Activated CD8-positive, alpha-beta T cell treated with anti-CD3 and anti-CD28 coated beads, Interleukin-2, amount 10 ng/mL, durations not matched to agents 7 days and 5 days (primary cell): ENCODE data around the gene ZDHHC3. TPM values are rescaled to one million over a fixed set of nuclear protein-coding genes. Genes with fewer than 3 reads are reported as not detected.

Experiments
- ATAC-seq: fragments of 150-1000 bp; cut with Tn5 transposase; one replicate; pipeline ENCODE4 v1.10.0; 2021; ENCODE audit warnings: moderate library complexity
- CTCF ChIA-PET: fragments of 350-600 bp; sonication (Branson Sonifier 250); formaldehyde crosslinking; loops from one replicate; lab custom pipeline; 2021; ENCODE audit warnings: antibody characterized with exemption; lab: Charles Lee
- POLR2A ChIA-PET: fragments of 350-600 bp; sonication (Branson Sonifier 250); formaldehyde crosslinking; loops from one replicate; lab custom pipeline; 2021; ENCODE audit warnings: antibody characterized with exemption; lab: Charles Lee
- DNase-seq: peaks from one replicate; pipeline ENCODE4 v3.0.0-alpha.2; 2020
- H3K27ac Mint-ChIP-seq: one replicate; pipeline ENCODE4 v1.8.0; 2021; ENCODE audit warnings: mild to moderate bottlenecking, mixed read lengths
- H3K27me3 Mint-ChIP-seq: one replicate; pipeline ENCODE4 v1.8.0; 2021; ENCODE audit warnings: low read depth, mixed read lengths
- H3K36me3 Mint-ChIP-seq: one replicate; pipeline ENCODE4 v1.8.0; 2021; ENCODE audit warnings: low read depth, mixed read lengths
- H3K4me1 Mint-ChIP-seq: one replicate; pipeline ENCODE4 v1.8.0; 2021; ENCODE audit warnings: low read depth, mixed read lengths
- H3K4me3 Mint-ChIP-seq: one replicate; pipeline ENCODE4 v1.8.0; 2021; ENCODE audit warnings: mild to moderate bottlenecking, mixed read lengths
- H3K9me3 Mint-ChIP-seq: one replicate; pipeline ENCODE4 v1.8.0; 2022; ENCODE audit warnings: mixed read lengths; ENCODE audit not compliant: insufficient read depth
- total RNA-seq, 2 experiments: library from RNA; stranded (reverse); gene quantifications; one replicate each; pipeline ENCODE4 v1.2.3, GENCODE V29; 2021

ZDHHC3 gene
- total RNA-seq, 2 experiments from 2014 or later: 62.3 to 71.3 TPM

DNA sequence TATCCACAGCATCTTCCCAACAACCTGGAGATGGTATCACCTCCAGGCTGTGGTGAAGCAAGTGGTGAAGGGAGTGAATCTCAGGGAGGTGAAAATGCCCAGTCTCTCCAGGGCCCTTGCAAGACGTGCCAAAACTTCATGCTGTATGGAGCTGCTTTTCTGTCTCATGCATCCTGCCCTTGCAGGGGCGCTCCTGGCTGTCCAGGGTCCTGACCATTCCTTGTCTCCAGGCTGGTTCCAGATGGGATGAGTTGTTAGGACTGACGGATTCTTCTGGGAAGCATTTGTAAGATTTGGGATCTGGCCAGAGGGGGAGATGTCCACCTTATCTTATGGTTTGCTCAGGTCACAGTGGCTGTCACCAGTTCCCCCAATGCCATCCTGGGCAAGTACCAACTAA, 85.7 kb downstream of the ZDHHC3 start:
- ChIA-PET CTCF (interaction anchor here (1.3 kb wide), 1 partner anchor 24 kb away, joined by 5 read pairs; no protein-coding TSS in a partner anchor), POLR2A (no interaction called here)
- Mint-ChIP-seq H3K4me3 (no peak overlapping the region), H3K27me3 (no peaks in the 10 kb centered on the region), H3K4me1 (no peaks in the 10 kb centered on the region), H3K27ac (no peak overlapping the region), H3K36me3 (no peaks in the 10 kb centered on the region), H3K9me3 (no peaks in the 10 kb centered on the region)
- ATAC-seq (no peak), DNase-seq (no peak)

DNA sequence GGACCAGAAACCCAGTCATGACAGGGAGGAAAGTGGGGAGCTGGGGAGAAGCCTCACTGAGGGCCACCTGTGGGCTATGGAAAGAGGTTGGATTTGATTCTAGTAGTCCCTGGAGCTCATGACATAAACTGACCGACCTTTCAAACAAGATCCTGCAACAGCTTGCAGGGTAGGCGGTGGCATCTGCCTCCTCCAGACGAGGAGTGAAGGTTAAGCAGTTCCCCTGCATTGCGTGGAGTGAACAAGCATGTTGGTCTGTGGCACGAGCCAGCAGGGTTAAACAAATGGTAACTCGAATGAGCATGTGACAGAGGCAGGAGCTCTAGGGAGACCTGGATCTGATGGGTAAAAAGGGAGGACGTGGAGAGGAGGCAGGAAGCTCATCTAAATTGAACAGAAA, 88.9 kb downstream of the ZDHHC3 start:
- Mint-ChIP-seq H3K36me3 (no peaks in the 10 kb centered on the region), H3K4me1 (no peaks in the 10 kb centered on the region), H3K27ac (no peak overlapping the region), H3K27me3 (peaks cover 4% of the 10 kb centered on the region), H3K4me3 (no peak overlapping the region), H3K9me3 (no peaks in the 10 kb centered on the region)
- DNase-seq (no peak), ATAC-seq (no peak)
- CTCF ChIA-PET: no interaction called here
- POLR2A ChIA-PET: no interaction called here

DNA sequence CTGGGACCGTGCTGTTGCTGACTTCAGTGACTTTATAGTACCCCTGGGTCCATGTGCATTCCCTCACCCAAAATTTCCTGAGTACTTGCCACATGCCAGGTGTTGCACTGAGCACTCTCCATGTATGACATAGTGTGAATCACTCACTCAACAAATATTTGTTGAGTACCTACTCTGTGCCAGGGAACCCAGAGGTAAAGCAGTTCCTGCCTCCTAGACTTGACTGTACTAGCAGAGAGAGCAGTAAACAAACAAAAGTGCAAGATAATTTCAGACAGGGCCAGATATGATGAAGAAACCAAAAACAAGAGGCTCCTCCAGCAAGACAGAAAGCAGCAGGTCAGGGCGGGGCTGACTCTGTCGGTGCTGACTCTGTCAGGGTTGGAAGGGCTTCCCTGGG, 89.4 kb downstream of the ZDHHC3 start:
- Mint-ChIP-seq H3K27me3 (peaks cover 4% of the 10 kb centered on the region), H3K4me1 (no peaks in the 10 kb centered on the region), H3K9me3 (no peaks in the 10 kb centered on the region), H3K4me3 (no peak overlapping the region), H3K36me3 (no peaks in the 10 kb centered on the region), H3K27ac (no peak overlapping the region)
- ATAC-seq (no peak), DNase-seq (no peak)
- POLR2A ChIA-PET: no interaction called here
- CTCF ChIA-PET: no interaction called here

DNA sequence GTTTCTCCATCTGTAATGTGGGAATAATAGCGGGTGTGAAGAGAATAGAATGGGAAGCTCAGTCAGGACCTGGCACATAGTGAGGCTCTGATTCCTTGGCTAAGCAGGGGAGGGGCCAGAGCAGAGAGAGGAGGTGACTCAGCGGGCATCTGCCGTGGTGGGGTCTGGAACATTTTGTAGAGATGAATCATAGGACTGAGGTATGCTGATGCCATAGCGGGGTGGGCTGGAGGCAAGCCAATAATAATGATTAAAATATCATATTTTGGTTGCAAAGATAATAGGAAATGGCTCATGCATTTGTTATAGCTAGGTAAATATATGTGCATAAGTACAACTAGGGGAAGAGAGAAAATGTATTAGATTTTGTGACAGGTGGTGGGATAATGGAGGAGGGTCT, 90.4 kb downstream of the ZDHHC3 start:
- Mint-ChIP-seq H3K27ac (no peak overlapping the region), H3K27me3 (peaks cover 6% of the 10 kb centered on the region), H3K4me3 (no peak overlapping the region), H3K4me1 (no peaks in the 10 kb centered on the region), H3K9me3 (no peaks in the 10 kb centered on the region), H3K36me3 (no peaks in the 10 kb centered on the region)
- DNase-seq (no peak), ATAC-seq (no peak)
- POLR2A ChIA-PET: no interaction called here
- CTCF ChIA-PET: interaction anchor here (1.1 kb wide), 1 partner anchor 29 kb away, joined by 5 read pairs; no protein-coding TSS in a partner anchor

DNA sequence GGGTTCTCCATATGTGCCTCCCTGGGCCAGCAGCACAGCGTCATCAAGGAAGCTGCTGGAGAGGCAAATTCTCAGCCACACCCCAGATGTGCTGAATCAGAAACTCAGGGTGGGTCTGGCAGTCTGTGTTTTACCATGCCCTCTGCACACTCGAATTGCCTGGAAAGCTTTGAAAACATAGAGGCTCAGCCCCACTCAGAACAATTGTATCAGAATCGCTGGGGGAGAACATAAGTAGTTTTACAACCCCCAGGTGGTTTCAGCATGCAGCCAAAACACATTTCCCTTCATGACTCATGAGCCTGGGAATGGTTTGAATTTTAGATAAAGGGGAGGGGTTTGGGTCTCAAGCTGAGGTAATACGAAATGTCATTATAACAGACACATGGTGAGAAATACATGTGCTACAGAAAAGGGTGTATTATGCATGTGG, 92.0 kb downstream of the ZDHHC3 start:
- no peak for DNase-seq
- Mint-ChIP-seq H3K4me3 (no peak overlapping the region), H3K27me3 (peaks cover 9% of the 10 kb centered on the region), H3K36me3 (no peaks in the 10 kb centered on the region), H3K9me3 (no peaks in the 10 kb centered on the region), H3K4me1 (no peaks in the 10 kb centered on the region), H3K27ac (no peak overlapping the region)
- no peak for ATAC-seq
- ChIA-PET POLR2A (no interaction called here), CTCF (no interaction called here)

DNA sequence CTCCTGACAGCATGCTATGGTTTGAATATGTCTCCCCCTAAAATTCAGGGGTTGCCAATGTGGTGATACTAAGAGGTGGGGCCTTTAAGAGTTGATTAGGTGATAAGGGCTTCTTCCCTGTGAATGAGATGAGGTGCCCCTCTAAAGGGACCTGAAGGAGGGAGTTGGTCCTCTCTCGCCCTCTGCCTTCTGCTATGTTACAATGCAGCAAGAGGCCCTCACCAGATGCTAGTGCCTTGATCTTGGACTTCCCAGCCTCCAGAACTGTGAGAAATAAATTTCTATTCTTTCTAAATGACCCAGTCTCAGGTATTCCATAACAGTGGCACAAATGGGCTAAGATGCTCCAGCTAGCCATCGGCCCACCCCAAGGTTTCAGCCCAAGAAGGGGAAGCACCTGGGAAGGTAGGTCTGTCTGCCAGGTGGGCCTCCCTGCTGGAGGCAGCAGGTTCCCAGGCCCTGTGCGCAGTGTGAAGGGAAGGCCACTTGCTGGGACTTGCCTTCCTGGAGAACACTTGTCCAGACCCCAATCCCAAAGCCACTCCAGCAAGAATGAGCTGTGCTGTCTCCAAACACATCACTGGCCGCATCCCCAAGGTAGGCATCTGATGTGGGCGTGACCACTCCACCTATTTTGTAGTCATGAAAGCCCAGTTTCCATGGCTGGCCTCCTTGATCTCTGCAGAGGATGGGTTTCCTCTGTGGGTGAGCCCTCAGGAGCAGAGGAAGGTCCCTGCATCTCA, 92.6 kb downstream of the ZDHHC3 start:
- H3K27ac Mint-ChIP-seq: no peak overlapping the region
- POLR2A ChIA-PET: no interaction called here
- CTCF ChIA-PET: interaction anchor here (1.7 kb wide), 1 partner anchor 11 kb away, joined by 6 read pairs; no protein-coding TSS in a partner anchor

DNA sequence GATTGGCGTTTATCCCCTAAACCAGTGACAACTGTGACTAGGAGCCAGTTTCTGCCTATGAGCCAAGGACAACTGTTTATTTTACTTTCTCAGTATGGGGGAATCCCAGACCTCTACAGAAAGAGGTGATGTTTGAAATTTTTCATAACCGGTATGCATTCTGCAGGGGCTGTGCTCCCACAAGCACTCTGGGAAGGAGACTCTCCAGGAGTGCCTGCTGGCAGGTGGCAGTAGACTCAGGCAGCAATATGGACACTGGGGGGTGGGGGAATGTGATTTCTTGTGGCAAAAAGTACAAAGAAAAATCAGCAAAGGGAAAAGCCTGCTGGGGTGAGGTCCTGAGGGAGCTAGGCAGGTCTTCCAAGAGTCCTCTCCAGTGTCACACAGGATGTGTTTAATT, 95.7 kb downstream of the ZDHHC3 start:
- peaks cover 12% of the 10 kb centered on the region for H3K27me3 Mint-ChIP-seq
- ChIA-PET CTCF (interaction anchor here (1.9 kb wide), 1 partner anchor 34 kb away, joined by 5 read pairs; no protein-coding TSS in a partner anchor), POLR2A (no interaction called here)
- H3K36me3 Mint-ChIP-seq: no peaks in the 10 kb centered on the region
- H3K27ac Mint-ChIP-seq: no peak overlapping the region
- no peaks in the 10 kb centered on the region for H3K4me1 Mint-ChIP-seq
- H3K4me3 Mint-ChIP-seq: no peak overlapping the region
- DNase-seq: no peak
- H3K9me3 Mint-ChIP-seq: no peaks in the 10 kb centered on the region
- no peak for ATAC-seq

More for the DNA sequence above, 92.6 kb downstream of the ZDHHC3 start:
- no peaks in the 10 kb centered on the region for H3K36me3 Mint-ChIP-seq
- no peak for ATAC-seq
- H3K9me3 Mint-ChIP-seq: no peaks in the 10 kb centered on the region
- DNase-seq: no peak
- H3K4me3 Mint-ChIP-seq: no peak overlapping the region
- no peaks in the 10 kb centered on the region for H3K4me1 Mint-ChIP-seq
- H3K27me3 Mint-ChIP-seq: peaks cover 9% of the 10 kb centered on the region

DNA sequence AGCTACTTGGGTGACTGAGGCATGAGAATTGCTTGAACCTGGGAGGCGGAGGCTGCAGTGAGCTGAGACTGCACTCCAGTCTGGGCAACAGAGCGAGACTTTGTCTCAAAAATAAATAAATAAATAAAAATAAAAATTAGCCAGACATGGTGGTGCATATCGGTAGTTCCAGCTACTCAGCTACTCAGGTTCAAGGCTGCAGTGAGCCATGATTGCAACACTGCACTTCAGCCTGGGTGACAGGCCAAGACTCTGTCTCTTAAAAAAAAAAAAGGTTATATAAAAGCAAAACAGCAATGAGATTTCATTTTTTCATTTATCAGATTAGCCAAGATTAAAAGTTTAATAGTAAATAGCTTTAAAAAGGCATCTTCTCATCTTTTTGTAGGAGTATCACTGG, 98.6 kb downstream of the ZDHHC3 start:
- ATAC-seq: no peak
- Mint-ChIP-seq H3K4me3 (no peak overlapping the region), H3K27ac (no peak overlapping the region), H3K36me3 (no peaks in the 10 kb centered on the region), H3K9me3 (no peaks in the 10 kb centered on the region), H3K4me1 (no peaks in the 10 kb centered on the region), H3K27me3 (peaks cover 8% of the 10 kb centered on the region)
- no peak for DNase-seq
- ChIA-PET POLR2A (no interaction called here), CTCF (interaction anchor here (0.6 kb wide), 2 partner anchors 25 to 41 kb away, joined by 3 read pairs; no protein-coding TSS in a partner anchor)

DNA sequence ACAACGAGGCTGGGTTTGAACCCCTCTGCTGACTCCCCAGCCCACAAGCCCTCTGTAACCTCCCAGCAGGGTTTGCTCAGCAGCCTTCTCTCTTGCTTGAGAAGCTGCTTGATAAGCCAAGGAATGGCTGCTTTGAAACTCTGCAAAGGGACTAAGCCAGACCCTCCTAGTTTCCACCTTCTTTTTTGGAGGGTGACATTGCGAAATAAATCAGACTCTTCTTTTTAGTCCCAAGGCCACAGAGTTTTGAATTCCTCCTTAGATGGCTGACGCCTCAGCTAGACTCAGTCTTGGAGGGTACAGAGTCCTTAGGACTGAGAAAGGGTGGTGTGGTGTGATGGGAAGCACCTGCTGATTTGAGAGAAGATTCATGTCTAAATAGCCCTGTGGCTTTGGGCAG, 100.4 kb downstream of the ZDHHC3 start:
- CTCF ChIA-PET: no interaction called here

More for the DNA sequence above, 100.4 kb downstream of the ZDHHC3 start:
- DNase-seq (no peak), ATAC-seq (no peak)
- H3K9me3 Mint-ChIP-seq: no peaks in the 10 kb centered on the region
- peaks cover 5% of the 10 kb centered on the region for H3K27me3 Mint-ChIP-seq
- POLR2A ChIA-PET: no interaction called here
- H3K4me3 Mint-ChIP-seq: no peak overlapping the region
- no peaks in the 10 kb centered on the region for H3K4me1 Mint-ChIP-seq
- H3K36me3 Mint-ChIP-seq: no peaks in the 10 kb centered on the region
- H3K27ac Mint-ChIP-seq: no peak overlapping the region

Other genes starting within 250 kb of the ZDHHC3 start
- gene ZNF501, start 246.5 kb downstream of the ZDHHC3 start, total RNA-seq: 1 to 10 TPM; 2.9 to 3.6 TPM
- 10 to 100 TPM; 38.7 to 39.8 TPM for gene KIAA1143, start 214.6 kb downstream of the ZDHHC3 start, total RNA-seq
- gene KIF15, start 214.4 kb downstream of the ZDHHC3 start, total RNA-seq: 10 to 100 TPM; 62.2 to 66.4 TPM
- 1 to 10 TPM; 8.4 TPM for gene TMEM42, start 114.3 kb downstream of the ZDHHC3 start, total RNA-seq
- not detected for gene TGM4, start 101.6 kb downstream of the ZDHHC3 start, total RNA-seq
- 10 to 100 TPM; 49.5 to 50.1 TPM for gene EXOSC7, start 70 bp upstream of the ZDHHC3 start, total RNA-seq
- under 1 TPM; 0.29 TPM for gene CLEC3B, start 50.1 kb upstream of the ZDHHC3 start, total RNA-seq
- 10 to 100 TPM; 16.4 to 17.7 TPM for gene CDCP1, start 170.2 kb upstream of the ZDHHC3 start, total RNA-seq